ENCODE measurements around the gene ARHGAP23.

- TF ChIP-seq CTCF (conservative IDR thresholded peaks at IDR 0.05 in 1 of 2, IDR thresholded peaks at IDR 0.05 in 1 of 2; ENCODE audit: low read depth in 1 of 2, low read length in 2 of 2) (no peak), EZH2 (IDR thresholded peaks at IDR 0.05; ENCODE audit: low read length, missing control alignments) (no peak)
These were observed 29.5 kb downstream of the ARHGAP23 start for GRCh38 chr17:38457577-38458371.
